Fibroblast of pulmonary artery (primary cell): ENCODE data around the gene DOCK8.

ENCODE experiments used
- DNase-seq: peaks from one replicate; pipeline ENCODE4 v3.0.0-alpha.2; 2010; ENCODE audit warnings: low read depth
- H3K4me3 ChIP-seq: replicated peaks from 2 replicates; pipeline ENCODE4 v1.5.1; 2011; ENCODE audit warnings: low read depth, mild to moderate bottlenecking, control low read depth, low read length, moderate library complexity
- TF ChIP-seq, protein P1 (sequence below): IDR thresholded peaks from 2 replicates; pipeline ENCODE4 v1.5.1; 2011; ENCODE audit warnings: mild to moderate bottlenecking, control low read depth, low read length, inconsistent platforms; ENCODE audit errors: missing control alignments

Gene DOCK8

DNA sequence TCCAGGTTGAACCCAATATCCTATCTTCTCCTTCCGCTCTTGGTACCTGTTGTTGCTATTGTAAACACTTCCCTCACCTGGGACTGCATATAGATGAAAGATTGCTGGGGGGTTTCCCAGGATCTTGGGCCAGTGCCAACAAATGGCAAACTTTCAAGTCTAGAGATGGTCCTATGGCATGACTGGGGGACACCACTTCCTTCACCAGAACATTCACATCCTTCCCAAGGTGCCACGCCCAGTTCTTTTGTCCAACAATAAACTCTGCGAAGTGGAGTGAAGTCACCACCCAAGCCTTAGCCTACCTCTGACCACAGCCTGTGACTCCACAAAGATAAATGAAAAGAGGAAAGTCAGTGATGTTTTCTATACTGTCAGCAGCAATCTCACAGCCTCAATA is 34.4 kb downstream of the DOCK8 start:
- TF ChIP-seq, protein P1, sequence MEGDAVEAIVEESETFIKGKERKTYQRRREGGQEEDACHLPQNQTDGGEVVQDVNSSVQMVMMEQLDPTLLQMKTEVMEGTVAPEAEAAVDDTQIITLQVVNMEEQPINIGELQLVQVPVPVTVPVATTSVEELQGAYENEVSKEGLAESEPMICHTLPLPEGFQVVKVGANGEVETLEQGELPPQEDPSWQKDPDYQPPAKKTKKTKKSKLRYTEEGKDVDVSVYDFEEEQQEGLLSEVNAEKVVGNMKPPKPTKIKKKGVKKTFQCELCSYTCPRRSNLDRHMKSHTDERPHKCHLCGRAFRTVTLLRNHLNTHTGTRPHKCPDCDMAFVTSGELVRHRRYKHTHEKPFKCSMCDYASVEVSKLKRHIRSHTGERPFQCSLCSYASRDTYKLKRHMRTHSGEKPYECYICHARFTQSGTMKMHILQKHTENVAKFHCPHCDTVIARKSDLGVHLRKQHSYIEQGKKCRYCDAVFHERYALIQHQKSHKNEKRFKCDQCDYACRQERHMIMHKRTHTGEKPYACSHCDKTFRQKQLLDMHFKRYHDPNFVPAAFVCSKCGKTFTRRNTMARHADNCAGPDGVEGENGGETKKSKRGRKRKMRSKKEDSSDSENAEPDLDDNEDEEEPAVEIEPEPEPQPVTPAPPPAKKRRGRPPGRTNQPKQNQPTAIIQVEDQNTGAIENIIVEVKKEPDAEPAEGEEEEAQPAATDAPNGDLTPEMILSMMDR, result no peak
- no peak for DNase-seq
- no peak overlapping the region for H3K4me3 ChIP-seq

DNA sequence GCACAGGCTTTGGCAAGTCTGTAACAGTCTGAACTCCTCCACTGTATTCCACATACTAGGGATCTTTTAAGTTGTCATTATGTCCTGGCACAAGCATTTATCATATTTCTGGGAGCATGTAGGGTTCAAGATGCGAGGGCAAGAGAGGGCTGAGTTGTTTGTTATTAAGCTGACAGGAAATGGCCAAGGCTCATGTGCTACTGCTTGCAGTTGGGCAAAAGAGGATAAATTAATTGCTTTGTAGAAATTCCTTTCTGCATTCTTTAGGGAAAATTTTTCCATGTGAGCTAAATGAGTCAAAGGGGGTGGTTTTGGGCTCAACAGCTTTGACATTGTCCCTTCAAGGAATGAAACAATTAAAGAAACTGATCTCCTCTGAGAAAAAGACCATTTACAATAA is 35.4 kb downstream of the DOCK8 start:
- H3K4me3 ChIP-seq, result no peak overlapping the region
- TF ChIP-seq, protein P1, result no peak
- no peak for DNase-seq

DNA sequence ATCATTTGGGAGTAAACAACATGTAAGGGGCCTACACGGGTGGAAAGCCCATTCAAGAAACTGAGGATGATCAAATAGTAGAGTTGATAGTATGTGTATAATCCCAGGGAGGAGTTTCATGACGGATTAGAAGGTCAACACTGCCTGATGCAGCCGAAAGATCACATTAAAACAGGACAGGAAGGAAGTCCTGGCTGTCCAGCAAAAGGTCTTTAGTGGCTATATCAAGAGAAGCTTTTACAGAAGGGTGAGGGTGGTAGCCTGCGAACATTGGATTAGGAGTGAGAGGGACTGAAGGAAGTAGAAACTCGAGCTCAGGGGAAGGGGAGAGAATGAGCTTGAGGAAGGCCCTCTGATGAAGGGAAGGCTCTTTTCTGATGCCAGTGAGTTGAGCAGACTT is 36.0 kb downstream of the DOCK8 start:
- H3K4me3 ChIP-seq, result no peak overlapping the region
- TF ChIP-seq, protein P1, result no peak
- DNase-seq, result no peak

DNA sequence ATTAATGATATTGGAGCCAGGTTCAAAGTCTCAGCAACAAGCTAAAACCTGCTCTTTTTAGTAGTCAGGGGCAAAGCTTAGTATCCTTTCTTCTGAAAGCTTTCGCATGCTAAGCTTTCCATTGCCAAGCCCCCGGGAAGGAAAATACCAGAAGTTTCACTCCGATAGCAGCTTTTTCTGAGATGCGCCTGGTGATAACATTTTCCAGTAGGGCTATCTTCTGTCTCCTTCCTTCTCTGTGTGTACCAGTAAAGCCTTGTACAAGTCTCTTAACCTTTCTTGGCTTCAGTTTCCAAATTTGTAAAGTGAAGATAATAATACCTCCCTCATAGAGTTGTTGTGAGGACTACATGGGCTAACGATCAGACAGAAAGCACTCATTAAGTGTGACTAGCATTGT is 36.7 kb downstream of the DOCK8 start:
- H3K4me3 ChIP-seq, result no peak overlapping the region
- TF ChIP-seq, protein P1, result no peak
- DNase-seq, result no peak

DNA sequence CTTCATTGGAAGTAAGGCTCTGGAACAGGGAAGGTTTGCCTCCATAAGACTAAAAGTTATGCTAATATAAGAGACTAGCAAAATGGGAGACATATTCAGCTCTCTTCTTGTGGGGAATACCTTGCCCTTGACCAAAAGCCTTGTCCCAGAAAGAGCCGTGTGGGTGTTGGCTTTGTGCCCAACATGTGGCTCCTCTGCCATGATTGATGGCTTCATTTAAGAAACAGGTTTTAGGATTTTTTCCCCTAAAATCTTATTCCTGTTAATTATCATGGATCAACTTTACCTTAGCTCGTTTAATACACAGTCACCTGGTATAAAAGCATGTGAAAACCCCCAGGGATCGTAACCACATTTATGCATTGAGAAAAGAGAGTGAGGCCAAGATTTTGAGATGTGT is 38.9 kb downstream of the DOCK8 start:
- no peak for DNase-seq
- no peak overlapping the region for H3K4me3 ChIP-seq
- TF ChIP-seq, protein P1, result no peak

DNA sequence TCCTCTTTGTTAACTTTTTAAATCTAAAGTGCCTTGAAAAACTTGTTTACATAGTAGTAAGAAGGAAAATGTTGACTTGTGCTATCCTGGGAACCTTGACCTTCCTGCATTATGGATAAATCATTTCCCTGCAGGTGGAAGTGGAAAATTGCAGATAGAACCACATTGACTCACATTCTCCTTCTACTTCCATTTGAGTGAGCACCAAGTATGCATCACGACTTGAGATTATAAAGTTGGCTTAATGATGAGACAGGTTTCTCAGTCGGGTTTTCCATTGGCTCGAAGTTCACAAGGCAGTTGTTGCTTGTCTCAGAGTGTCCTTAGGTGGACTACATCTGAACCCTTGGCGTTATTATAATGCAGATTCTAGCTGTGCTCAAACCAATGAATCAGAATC is 39.9 kb downstream of the DOCK8 start:
- no peak for DNase-seq
- H3K4me3 ChIP-seq, result no peak overlapping the region

DNA sequence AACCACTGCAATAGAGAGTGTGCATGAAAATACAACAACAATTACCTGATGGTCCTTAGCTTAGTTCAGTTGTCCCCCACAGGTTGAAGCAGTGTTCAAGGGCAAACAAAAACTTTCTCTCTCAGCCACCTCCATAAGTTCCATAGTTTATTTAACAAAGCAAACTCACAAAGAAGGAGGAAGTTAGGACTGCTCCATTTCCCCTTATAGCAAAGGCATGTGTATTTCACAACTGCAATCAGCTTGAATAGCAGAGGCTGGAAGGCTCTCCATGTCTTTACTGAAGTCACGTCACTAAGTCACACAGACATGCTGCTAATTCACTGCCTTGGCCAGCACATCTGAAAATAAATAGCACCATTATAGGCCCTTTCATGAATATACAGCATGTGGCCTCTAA is 43.3 kb downstream of the DOCK8 start:
- no peak overlapping the region for H3K4me3 ChIP-seq
- DNase-seq, result no peak
- TF ChIP-seq, protein P1, result no peak

More for the DNA sequence above, 39.9 kb downstream of the DOCK8 start:
- TF ChIP-seq, protein P1, result no peak
